H9 (cell line): Measurements from ENCODE around the gene RHBDD2. TPM values are rescaled to one million over a fixed set of nuclear protein-coding genes. Genes with fewer than 3 reads are reported as not detected.

Experiments
- DNase-seq: peaks from one replicate; pipeline ENCODE4 v3.0.0-alpha.2; 2017
- H2AFZ ChIP-seq: one replicate; pipeline ENCODE4 v1.6.1; 2013; ENCODE audit warnings: mild to moderate bottlenecking, low read length, control low read depth, moderate library complexity
- H2AK5ac ChIP-seq: 2 replicates; pipeline ENCODE4 v1.6.1; 2013; ENCODE audit warnings: low read length, control low read depth, mixed read lengths; ENCODE audit not compliant: insufficient read length
- H2BK120ac ChIP-seq: one replicate; pipeline ENCODE4 v1.6.1; 2013; ENCODE audit warnings: low read depth, mild to moderate bottlenecking, low read length, control low read depth, inconsistent platforms; ENCODE audit not compliant: poor library complexity, severe bottlenecking
- H2BK12ac ChIP-seq: 2 replicates; pipeline ENCODE4 v1.6.1; 2013; ENCODE audit warnings: low read length, control low read depth, mixed read lengths, low read depth; ENCODE audit not compliant: insufficient read length
- H2BK15ac ChIP-seq: 2 replicates; pipeline ENCODE4 v1.6.1; 2013; ENCODE audit warnings: low read depth, low read length, control low read depth
- H2BK20ac ChIP-seq: one replicate; pipeline ENCODE4 v1.6.1; 2013; ENCODE audit warnings: low read depth, mild to moderate bottlenecking, low read length, control low read depth, inconsistent platforms; ENCODE audit not compliant: poor library complexity, severe bottlenecking
- H2BK5ac ChIP-seq: 2 replicates; pipeline ENCODE4 v1.6.1; 2013; ENCODE audit warnings: low read length, control low read depth, mixed read lengths; ENCODE audit not compliant: insufficient read length
- H3K14ac ChIP-seq: 2 replicates; pipeline ENCODE4 v1.6.1; 2013; ENCODE audit warnings: low read length, control low read depth; ENCODE audit not compliant: insufficient read depth
- H3K18ac ChIP-seq: 2 replicates; pipeline ENCODE4 v1.6.1; 2013; ENCODE audit warnings: low read depth, mild to moderate bottlenecking, mixed read lengths, low read length, control low read depth; ENCODE audit not compliant: insufficient read length
- H3K23ac ChIP-seq: 2 replicates; pipeline ENCODE4 v1.6.1; 2013; ENCODE audit warnings: low read length, control low read depth, mixed read lengths, low read depth; ENCODE audit not compliant: insufficient read length
- H3K23me2 ChIP-seq: 2 replicates; pipeline ENCODE4 v1.6.1; 2013; ENCODE audit warnings: low read depth, mild to moderate bottlenecking, mixed read lengths, low read length, control low read depth; ENCODE audit not compliant: insufficient read length, poor library complexity, severe bottlenecking
- H3K27ac ChIP-seq: 2 replicates; pipeline ENCODE4 v1.5.1; 2013; ENCODE audit warnings: low read length, control low read depth, mixed read lengths, low read depth; ENCODE audit not compliant: insufficient read length
- H3K27me3 ChIP-seq: 2 replicates; pipeline ENCODE4 v1.6.1; 2013; ENCODE audit warnings: low read length, control low read depth, inconsistent platforms; ENCODE audit not compliant: insufficient read depth
- H3K4ac ChIP-seq: 2 replicates; pipeline ENCODE4 v1.6.1; 2013; ENCODE audit warnings: low read depth, mild to moderate bottlenecking, control low read depth, inconsistent platforms, low read length, moderate library complexity
- H3K4me1 ChIP-seq: 2 replicates; pipeline ENCODE4 v1.6.1; 2013; ENCODE audit warnings: low read length, control low read depth, inconsistent platforms; ENCODE audit not compliant: insufficient read depth
- H3K4me2 ChIP-seq: 2 replicates; pipeline ENCODE4 v1.6.1; 2013; ENCODE audit warnings: low read length, control low read depth, mixed read lengths; ENCODE audit not compliant: insufficient read length, insufficient read depth
- H3K56ac ChIP-seq: 2 replicates; pipeline ENCODE4 v1.6.1; 2013; ENCODE audit warnings: low read depth, mild to moderate bottlenecking, mixed read lengths, low read length, control low read depth; ENCODE audit not compliant: insufficient read length
- H3K79me1 ChIP-seq: 2 replicates; pipeline ENCODE4 v1.6.1; 2013; ENCODE audit warnings: low read depth, mild to moderate bottlenecking, moderate library complexity, low read length, control low read depth, inconsistent platforms; ENCODE audit not compliant: insufficient read depth, poor library complexity, severe bottlenecking
- H3K79me2 ChIP-seq: 2 replicates; pipeline ENCODE4 v1.6.1; 2013; ENCODE audit warnings: low read length, control low read depth, inconsistent platforms; ENCODE audit not compliant: insufficient read depth
- H3K9ac ChIP-seq: 2 replicates; pipeline ENCODE4 v1.6.1; 2013; ENCODE audit warnings: low read length, control low read depth, mixed read lengths; ENCODE audit not compliant: insufficient read length; ENCODE audit errors: extremely low read depth
- H3K9me3 ChIP-seq: one replicate; pipeline ENCODE4 v1.6.1; 2013; ENCODE audit warnings: low read depth, low read length, inconsistent platforms; ENCODE audit not compliant: control insufficient read depth
- H3T11ph ChIP-seq: one replicate; pipeline ENCODE4 v1.6.1; 2013; ENCODE audit warnings: mild to moderate bottlenecking, low read length, control low read depth, inconsistent platforms
- H4K20me1 ChIP-seq: one replicate; pipeline ENCODE4 v1.6.1; 2013; ENCODE audit not compliant: control insufficient read depth, insufficient read length, insufficient read depth
- H4K5ac ChIP-seq: 2 replicates; pipeline ENCODE4 v1.6.1; 2013; ENCODE audit warnings: low read depth, mild to moderate bottlenecking, mixed read lengths, low read length, control low read depth; ENCODE audit not compliant: insufficient read length
- H4K8ac ChIP-seq: replicated peaks from 2 replicates; pipeline ENCODE4 v1.6.1; 2013; ENCODE audit warnings: low read length, control low read depth, mixed read lengths, low read depth; ENCODE audit not compliant: insufficient read length
- H4K91ac ChIP-seq: 2 replicates; pipeline ENCODE4 v1.6.1; 2013; ENCODE audit warnings: low read depth, mild to moderate bottlenecking, moderate library complexity, mixed read lengths, low read length, control low read depth; ENCODE audit not compliant: insufficient read length
- H3K27ac Mint-ChIP-seq, 3 experiments: 2 replicates in 2 of 3; 3 replicates in 1 of 3; pipeline ENCODE4 v1.8.0; 2020 to 2021; ENCODE audit warnings: mixed read lengths in 3 of 3, mild to moderate bottlenecking in 1 of 3, moderate library complexity in 1 of 3
- H3K27me3 Mint-ChIP-seq: 2 replicates; pipeline ENCODE4 v1.8.0; 2021; ENCODE audit warnings: low read depth, mild to moderate bottlenecking, moderate library complexity, mixed read lengths
- H3K36me3 Mint-ChIP-seq, 3 experiments: 2 replicates in 2 of 3; 3 replicates in 1 of 3; pipeline ENCODE4 v1.8.0; 2020 to 2021; ENCODE audit warnings: low read depth in 3 of 3, mixed read lengths in 3 of 3; ENCODE audit not compliant: insufficient read depth in 1 of 3
- H3K4me1 Mint-ChIP-seq, 2 experiments: 2 replicates each; pipeline ENCODE4 v1.8.0; 2020; ENCODE audit warnings: mixed read lengths in 2 of 2
- H3K4me3 Mint-ChIP-seq, 2 experiments: 2 replicates in 1 of 2; 3 replicates in 1 of 2; pipeline ENCODE4 v1.8.0; 2020 to 2021; ENCODE audit warnings: mild to moderate bottlenecking in 2 of 2, mixed read lengths in 2 of 2, moderate library complexity in 1 of 2
- H3K9me3 Mint-ChIP-seq, 2 experiments: 2 replicates in 1 of 2; 3 replicates in 1 of 2; pipeline ENCODE4 v1.8.0; 2020; ENCODE audit warnings: mild to moderate bottlenecking in 2 of 2, mixed read lengths in 2 of 2, moderate library complexity in 1 of 2
- WGBS: extraction: QIAGEN DNeasy Blood & Tissue Kit; methylation state at CpG from one replicate; pipeline ENCODE4 v1.1.7; 2013; ENCODE audit warnings: missing lambda C conversion rate, low lambda C conversion rate, mixed read lengths; ENCODE audit not compliant: insufficient read length; ENCODE audit errors: extremely low coverage; 5-methylcytosine and 5-hydroxymethylcytosine counted together
- total RNA-seq: library from RNA; stranded (reverse); gene quantifications from 2 replicates; pipeline ENCODE4 v1.2.1, GENCODE V29; 2021
- TF ChIP-seq, protein P1 (sequence below): fragments of 200-600 bp; sonication (generic); conservative IDR thresholded peaks from 3 replicates; pipeline ENCODE4 v1.8.0; 2021; ENCODE audit warnings: antibody characterized with exemption, mild to moderate bottlenecking

Gene RHBDD2
- total RNA-seq, 1 experiment from 2014 or later: 30.0 TPM

DNA sequence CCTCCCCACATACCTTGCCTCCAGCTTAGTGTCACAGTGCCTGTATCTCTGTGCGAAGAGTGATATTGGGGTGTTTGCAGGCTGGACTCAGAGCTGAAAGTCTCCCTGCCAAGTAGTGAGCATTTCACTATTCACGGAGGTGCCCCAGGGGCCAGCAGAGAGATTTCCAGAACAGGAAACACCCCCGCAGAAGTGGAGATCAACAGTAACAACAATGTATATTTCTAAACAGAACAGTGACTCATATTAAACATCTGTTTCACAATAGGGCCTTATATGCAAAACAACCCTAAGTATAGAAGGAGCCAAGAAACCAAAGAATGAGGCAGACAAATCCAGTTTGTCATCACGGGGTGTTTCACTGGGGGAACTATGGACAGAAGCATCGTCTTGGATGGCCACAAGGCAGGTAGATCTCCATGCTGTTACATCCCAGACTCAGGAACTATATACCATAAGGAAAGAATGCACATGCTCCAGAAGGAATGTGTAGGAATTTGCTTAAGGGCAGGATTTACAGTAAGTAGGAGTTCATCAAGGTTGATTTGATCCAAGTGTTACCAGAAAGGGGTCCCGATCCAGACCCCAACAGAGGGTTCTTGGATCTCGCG, 35.9 kb upstream of the RHBDD2 start:
- no peaks in the 10 kb centered on the region for H3K9me3 ChIP-seq
- no peak overlapping the region for H4K8ac ChIP-seq
- H2BK20ac ChIP-seq: no peak overlapping the region
- no peaks in the 10 kb centered on the region for H3K27me3 ChIP-seq
- Mint-ChIP-seq H3K27me3 (no peaks in the 10 kb centered on the region), H3K4me1 (peaks cover 0 to 8% of the 10 kb centered on the region in 2 experiments; a peak in 2 of 4 replicates), H3K27ac (no peak overlapping the region), H3K4me3 (no peak overlapping the region), H3K9me3 (no peaks in the 10 kb centered on the region), H3K36me3 (no peaks in the 10 kb centered on the region; a peak in 2 of 7 replicates)
- DNase-seq: no peak
- H3K23ac ChIP-seq: no peak overlapping the region
- no peaks in the 10 kb centered on the region for H3K79me2 ChIP-seq
- H3T11ph ChIP-seq: no peak overlapping the region
- H2BK15ac ChIP-seq: no peak overlapping the region
- no peak overlapping the region for H3K4ac ChIP-seq
- no peak overlapping the region for H2BK120ac ChIP-seq
- H2AK5ac ChIP-seq: no peak overlapping the region
- WGBS: no CpG with 5 or more reads among the region's 8 CpGs
- no peak overlapping the region for H3K4me2 ChIP-seq
- H4K91ac ChIP-seq: no peak overlapping the region
- no peaks in the 10 kb centered on the region for H3K23me2 ChIP-seq
- H3K79me1 ChIP-seq: no peaks in the 10 kb centered on the region
- H3K9ac ChIP-seq: no peak overlapping the region
- H3K27ac ChIP-seq: no peak overlapping the region
- TF ChIP-seq, protein P1, sequence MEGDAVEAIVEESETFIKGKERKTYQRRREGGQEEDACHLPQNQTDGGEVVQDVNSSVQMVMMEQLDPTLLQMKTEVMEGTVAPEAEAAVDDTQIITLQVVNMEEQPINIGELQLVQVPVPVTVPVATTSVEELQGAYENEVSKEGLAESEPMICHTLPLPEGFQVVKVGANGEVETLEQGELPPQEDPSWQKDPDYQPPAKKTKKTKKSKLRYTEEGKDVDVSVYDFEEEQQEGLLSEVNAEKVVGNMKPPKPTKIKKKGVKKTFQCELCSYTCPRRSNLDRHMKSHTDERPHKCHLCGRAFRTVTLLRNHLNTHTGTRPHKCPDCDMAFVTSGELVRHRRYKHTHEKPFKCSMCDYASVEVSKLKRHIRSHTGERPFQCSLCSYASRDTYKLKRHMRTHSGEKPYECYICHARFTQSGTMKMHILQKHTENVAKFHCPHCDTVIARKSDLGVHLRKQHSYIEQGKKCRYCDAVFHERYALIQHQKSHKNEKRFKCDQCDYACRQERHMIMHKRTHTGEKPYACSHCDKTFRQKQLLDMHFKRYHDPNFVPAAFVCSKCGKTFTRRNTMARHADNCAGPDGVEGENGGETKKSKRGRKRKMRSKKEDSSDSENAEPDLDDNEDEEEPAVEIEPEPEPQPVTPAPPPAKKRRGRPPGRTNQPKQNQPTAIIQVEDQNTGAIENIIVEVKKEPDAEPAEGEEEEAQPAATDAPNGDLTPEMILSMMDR: no peak
- H3K56ac ChIP-seq: no peak overlapping the region
- no peak overlapping the region for H2BK5ac ChIP-seq
- no peak overlapping the region for H4K5ac ChIP-seq
- H3K14ac ChIP-seq: no peak overlapping the region
- H2AFZ ChIP-seq: no peak overlapping the region
- no peak overlapping the region for H2BK12ac ChIP-seq
- H3K18ac ChIP-seq: no peak overlapping the region
- no peaks in the 10 kb centered on the region for H3K4me1 ChIP-seq
- no peaks in the 10 kb centered on the region for H4K20me1 ChIP-seq
